Activated CD8-positive, alpha-beta memory T cell treated with anti-CD3 and anti-CD28 coated beads, Interleukin-2, amount 10 ng/mL, durations not matched to agents 7 days and 5 days (primary cell): ENCODE data around the gene TNPO3. TPM values are rescaled to one million over a fixed set of nuclear protein-coding genes. Genes with fewer than 3 reads are reported as not detected.
"Not testable (repeated sequence)": the region's sequence is repeated elsewhere in the genome, so short reads cannot be mapped to it uniquely, and the experiment has no call there.

Experiments
- ATAC-seq: fragments of 150-1000 bp; cut with Tn5 transposase; one replicate; pipeline ENCODE4 v1.10.0; 2021; ENCODE audit warnings: moderate library complexity
- CTCF ChIA-PET: fragments of 350-600 bp; sonication (Branson Sonifier 250); formaldehyde crosslinking; loops from one replicate; lab custom pipeline; 2021; ENCODE audit warnings: antibody characterized with exemption; lab: Charles Lee
- DNase-seq: peaks from one replicate; pipeline ENCODE4 v3.0.0-alpha.2; 2020
- H3K27ac Mint-ChIP-seq: one replicate; pipeline ENCODE4 v1.8.0; 2021; ENCODE audit warnings: mild to moderate bottlenecking, mixed read lengths
- H3K27me3 Mint-ChIP-seq: one replicate; pipeline ENCODE4 v1.8.0; 2021; ENCODE audit warnings: mixed read lengths
- H3K36me3 Mint-ChIP-seq: one replicate; pipeline ENCODE4 v1.8.0; 2021; ENCODE audit warnings: mild to moderate bottlenecking, mixed read lengths
- H3K4me1 Mint-ChIP-seq: one replicate; pipeline ENCODE4 v1.8.0; 2021; ENCODE audit warnings: mixed read lengths
- H3K4me3 Mint-ChIP-seq: one replicate; pipeline ENCODE4 v1.8.0; 2021; ENCODE audit warnings: mild to moderate bottlenecking, moderate library complexity, mixed read lengths
- H3K9me3 Mint-ChIP-seq: one replicate; pipeline ENCODE4 v1.8.0; 2022; ENCODE audit warnings: low read depth, mixed read lengths
- total RNA-seq, 2 experiments: library from RNA; stranded (reverse); gene quantifications; one replicate each; pipeline ENCODE4 v1.2.3, GENCODE V29; 2021

Gene TNPO3
- total RNA-seq, 2 experiments from 2014 or later: 51.9 to 55.8 TPM

DNA sequence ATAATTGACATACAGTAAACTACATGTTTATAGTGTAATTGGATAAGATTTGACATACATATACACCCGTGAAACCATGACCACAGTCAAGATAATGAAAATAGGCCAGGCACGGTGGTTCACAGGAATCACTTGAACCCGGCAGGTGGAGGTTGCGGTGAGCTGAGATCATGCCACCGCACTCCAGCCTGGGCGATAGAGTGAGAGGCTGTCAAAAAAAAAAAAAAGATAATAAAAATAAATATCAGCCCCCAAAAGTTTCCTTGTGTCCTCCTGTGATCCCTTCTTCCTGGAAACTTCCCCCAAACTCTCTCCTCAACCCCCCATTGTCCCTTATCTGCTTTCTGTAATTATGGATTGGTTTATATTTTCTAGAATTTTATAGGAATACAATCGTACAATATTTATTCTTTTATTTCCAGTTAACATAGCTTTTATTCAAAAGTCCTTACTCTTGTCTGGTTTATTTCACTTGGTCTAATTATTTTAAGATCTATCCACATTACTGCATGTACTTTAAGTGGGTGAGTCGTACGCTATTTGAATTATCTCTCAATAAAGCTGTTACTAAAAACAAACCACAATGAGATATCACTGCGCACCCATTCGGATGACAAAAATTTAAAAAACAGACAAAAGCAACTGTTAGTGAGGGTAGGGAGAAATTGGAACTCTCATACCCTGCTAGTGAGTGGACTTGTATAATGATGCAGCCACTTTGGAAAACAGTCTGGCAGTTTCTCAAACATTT is 30.1 kb upstream of the TNPO3 start:
- H3K4me3 Mint-ChIP-seq: no peak overlapping the region
- no peak for ATAC-seq
- no peak for DNase-seq
- no peaks in the 10 kb centered on the region for H3K9me3 Mint-ChIP-seq
- H3K27me3 Mint-ChIP-seq: peaks cover 7% of the 10 kb centered on the region
- H3K27ac Mint-ChIP-seq: no peak overlapping the region
- no peaks in the 10 kb centered on the region for H3K36me3 Mint-ChIP-seq
- peaks cover 11% of the 10 kb centered on the region for H3K4me1 Mint-ChIP-seq
- CTCF ChIA-PET: interaction anchor here (1.4 kb wide), 1 partner anchor 201 kb away, joined by 4 read pairs; no protein-coding TSS in a partner anchor

DNA sequence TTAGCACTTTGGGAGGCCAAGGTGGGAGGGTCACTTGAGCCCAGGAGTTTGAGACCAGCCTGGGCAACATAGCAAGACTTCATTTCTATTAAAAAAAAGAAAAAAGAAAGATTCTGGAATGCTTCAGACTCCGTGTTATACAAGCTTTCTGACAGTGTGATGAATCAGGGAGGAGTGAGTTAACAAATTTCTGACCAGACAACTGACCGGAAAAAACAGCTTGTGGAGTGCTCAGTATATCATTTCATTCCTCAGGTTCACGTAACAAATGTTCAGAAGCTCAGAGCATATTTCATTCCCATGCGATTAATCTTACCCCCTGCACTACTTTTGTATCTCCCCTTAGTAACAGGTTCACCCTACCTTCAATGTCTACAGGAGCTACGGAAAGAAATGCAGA is 28.6 kb upstream of the TNPO3 start:
- Mint-ChIP-seq H3K4me3 (no peak overlapping the region), H3K4me1 (no peaks in the 10 kb centered on the region), H3K27ac (no peak overlapping the region), H3K36me3 (no peaks in the 10 kb centered on the region), H3K27me3 (peaks cover 16% of the 10 kb centered on the region), H3K9me3 (no peaks in the 10 kb centered on the region)
- no peak for DNase-seq
- CTCF ChIA-PET: interaction anchor here (0.7 to 1.7 kb wide), 2 partner anchors 8 to 155 kb away, joined by 3 to 5 read pairs; no protein-coding TSS in a partner anchor
- ATAC-seq: no peak

DNA sequence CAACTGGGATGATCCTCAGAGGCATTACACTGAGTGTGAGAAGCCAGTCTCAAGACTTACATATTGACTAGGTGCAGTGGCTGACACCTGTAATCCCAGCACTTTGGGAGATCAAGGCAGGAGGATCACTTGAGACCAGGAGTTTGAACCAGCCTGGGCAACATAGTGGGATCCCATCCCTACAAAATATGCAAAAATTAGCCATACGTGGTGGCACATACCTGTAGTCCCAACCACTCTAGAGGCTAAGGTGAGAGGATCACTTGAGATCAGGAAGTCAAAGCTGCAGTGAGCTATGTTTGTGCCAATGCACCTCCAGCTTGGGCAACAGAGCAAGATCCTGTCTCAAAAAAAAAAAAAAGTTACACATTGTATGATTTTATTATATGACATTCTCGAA is 23.5 kb upstream of the TNPO3 start:
- H3K36me3 Mint-ChIP-seq: no peaks in the 10 kb centered on the region

DNA sequence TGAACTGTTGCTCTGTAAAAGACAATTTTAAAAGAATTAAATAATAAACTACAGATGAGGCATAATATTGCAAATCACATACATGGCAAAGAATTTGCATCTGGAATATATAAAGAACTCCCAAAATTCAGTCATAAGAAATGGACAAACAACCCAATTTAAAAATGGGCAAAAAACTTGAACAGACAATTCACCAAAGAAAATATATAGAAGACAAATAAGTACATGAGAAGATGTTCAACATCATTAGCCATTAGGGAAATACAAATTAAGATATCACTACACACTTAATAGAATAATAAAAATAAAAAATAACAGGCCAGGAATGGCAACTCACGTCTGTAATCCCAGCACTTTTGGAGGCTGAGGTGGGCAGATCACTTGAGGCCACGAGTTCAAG is 22.0 kb upstream of the TNPO3 start:
- Mint-ChIP-seq H3K4me1 (peaks cover 15% of the 10 kb centered on the region), H3K4me3 (no peak overlapping the region), H3K36me3 (no peaks in the 10 kb centered on the region), H3K27ac (no peak overlapping the region), H3K9me3 (no peaks in the 10 kb centered on the region), H3K27me3 (peaks cover 16% of the 10 kb centered on the region)
- DNase-seq: no peak
- CTCF ChIA-PET: no interaction called here
- ATAC-seq: no peak

More for the DNA sequence above, 23.5 kb upstream of the TNPO3 start:
- Mint-ChIP-seq H3K27ac (no peak overlapping the region), H3K4me3 (no peak overlapping the region), H3K9me3 (no peaks in the 10 kb centered on the region), H3K4me1 (peaks cover 2% of the 10 kb centered on the region), H3K27me3 (peaks cover 16% of the 10 kb centered on the region)
- DNase-seq: no peak
- CTCF ChIA-PET: no interaction called here
- ATAC-seq: no peak

DNA sequence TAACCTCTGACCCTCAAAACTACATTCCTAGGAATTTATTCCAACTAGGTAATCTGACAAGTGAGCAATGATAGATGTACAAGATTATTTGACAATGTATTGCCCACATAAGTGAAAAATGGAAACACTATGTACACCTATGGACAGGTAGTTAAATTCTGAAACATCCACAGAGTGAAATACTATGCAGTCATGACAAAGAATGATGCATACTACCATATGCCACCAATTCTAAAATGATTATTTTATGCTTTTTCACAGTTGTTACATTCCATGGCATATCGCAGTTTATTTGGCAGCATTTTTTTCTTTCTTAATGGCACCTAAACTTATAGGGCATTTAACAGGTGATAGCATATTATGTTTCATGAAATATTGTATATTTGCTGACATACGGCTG is 20.1 kb upstream of the TNPO3 start:
- Mint-ChIP-seq H3K9me3 (no peaks in the 10 kb centered on the region), H3K27me3 (peaks cover 14% of the 10 kb centered on the region), H3K4me3 (no peak overlapping the region), H3K27ac (no peak overlapping the region), H3K36me3 (no peaks in the 10 kb centered on the region), H3K4me1 (peaks cover 19% of the 10 kb centered on the region)
- CTCF ChIA-PET: no interaction called here
- DNase-seq: no peak
- no peak for ATAC-seq

DNA sequence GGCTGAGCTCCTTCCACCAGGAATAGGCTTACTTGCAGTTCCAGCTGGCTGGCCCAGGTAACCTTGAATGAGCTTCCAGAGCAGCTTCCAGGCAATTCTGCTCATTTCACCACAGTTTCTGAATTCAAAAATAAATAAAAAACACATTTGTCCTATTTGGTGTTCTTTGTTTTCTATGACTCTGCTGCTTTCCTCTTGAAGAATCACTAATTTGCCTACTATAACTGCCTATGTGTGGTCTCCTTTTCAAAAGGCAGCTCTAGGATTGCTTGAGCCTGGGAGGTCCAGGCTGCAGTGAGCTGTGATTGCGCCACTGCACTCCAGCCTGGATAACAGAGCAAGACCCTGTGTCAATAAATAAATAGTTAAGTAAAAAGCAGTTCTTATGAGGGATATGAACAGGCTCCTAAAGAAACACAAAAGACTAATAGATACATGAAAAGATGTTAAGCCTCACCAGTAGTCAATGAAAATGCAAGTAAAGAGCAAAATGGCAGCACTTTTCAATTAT is 19.5 kb upstream of the TNPO3 start:
- Mint-ChIP-seq H3K36me3 (no peaks in the 10 kb centered on the region), H3K4me3 (no peak overlapping the region)
- CTCF ChIA-PET: interaction anchor here (1.3 kb wide), 1 partner anchor 18 kb away, joined by 9 read pairs; no protein-coding TSS in a partner anchor

GRCh38 chr7:129073738-129074137 is 18.8 kb upstream of the TNPO3 start:
- peaks cover 6% of the 10 kb centered on the region for H3K27me3 Mint-ChIP-seq
- CTCF ChIA-PET: interaction anchor here (1.3 kb wide), 1 partner anchor 18 kb away, joined by 9 read pairs; no protein-coding TSS in a partner anchor
- H3K36me3 Mint-ChIP-seq: no peaks in the 10 kb centered on the region
- no peaks in the 10 kb centered on the region for H3K9me3 Mint-ChIP-seq
- H3K27ac Mint-ChIP-seq: no peak overlapping the region
- H3K4me1 Mint-ChIP-seq: peaks cover 29% of the 10 kb centered on the region
- ATAC-seq (no peak), DNase-seq (no peak)
- no peak overlapping the region for H3K4me3 Mint-ChIP-seq

More for the DNA sequence above, 19.5 kb upstream of the TNPO3 start:
- ATAC-seq: no peak
- no peak for DNase-seq
- Mint-ChIP-seq H3K9me3 (no peaks in the 10 kb centered on the region), H3K27ac (no peak overlapping the region), H3K27me3 (peaks cover 9% of the 10 kb centered on the region), H3K4me1 (peaks cover 23% of the 10 kb centered on the region)

DNA sequence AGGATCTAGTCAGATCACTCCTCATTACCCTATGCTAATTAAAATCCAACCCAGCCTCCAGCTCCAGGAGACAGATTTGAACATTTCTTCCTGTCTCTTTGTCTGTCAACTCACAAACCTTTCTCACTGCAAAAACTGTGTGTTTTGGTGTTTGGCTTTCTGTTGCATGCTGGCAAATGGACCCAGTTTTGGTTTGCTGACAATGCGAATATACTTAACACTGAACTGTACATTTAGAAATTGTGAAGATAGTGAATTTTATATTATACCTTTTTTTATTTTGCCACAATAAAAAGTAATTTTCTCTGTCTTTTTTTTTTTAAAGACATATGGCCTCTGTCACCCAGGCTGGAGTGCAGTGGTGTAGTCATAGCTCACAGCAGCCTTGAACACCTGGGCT is 18.3 kb upstream of the TNPO3 start:
- ATAC-seq: peak; percentile 18
- H3K36me3 Mint-ChIP-seq: no peaks in the 10 kb centered on the region
- CTCF ChIA-PET: interaction anchor here (1.3 kb wide), 1 partner anchor 19 kb away, joined by 9 read pairs; no protein-coding TSS in a partner anchor
- no peak overlapping the region for H3K4me3 Mint-ChIP-seq
- H3K27me3 Mint-ChIP-seq: peaks cover 5% of the 10 kb centered on the region
- H3K9me3 Mint-ChIP-seq: no peaks in the 10 kb centered on the region
- peaks cover 29% of the 10 kb centered on the region for H3K4me1 Mint-ChIP-seq
- H3K27ac Mint-ChIP-seq: peak overlapping the region; percentile 13
- DNase-seq: no peak

DNA sequence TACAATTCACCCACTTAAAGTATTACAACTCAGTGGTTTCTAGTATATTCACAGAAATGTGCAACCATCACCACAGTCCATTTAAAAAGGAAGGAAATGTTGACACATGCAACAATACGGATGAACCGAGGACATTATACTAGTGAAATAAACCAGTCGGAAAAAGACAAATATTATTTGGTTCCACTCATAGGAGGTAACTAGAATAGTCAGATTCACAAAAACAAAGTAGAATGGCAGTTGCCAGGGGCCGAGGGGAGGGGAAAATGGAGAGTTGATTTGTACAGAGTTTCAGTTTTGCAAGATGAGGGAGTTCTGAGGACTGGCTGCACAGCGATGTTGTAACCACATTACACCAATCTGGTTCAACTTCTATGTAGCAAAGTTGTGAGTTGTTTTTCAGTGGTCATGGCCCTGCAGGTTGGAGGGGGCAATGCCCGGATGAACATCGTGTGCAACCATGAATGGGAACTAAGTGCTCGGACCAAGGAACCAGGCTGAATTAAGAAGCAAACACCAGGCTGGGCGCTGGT is 17.6 kb upstream of the TNPO3 start:
- ATAC-seq (peak; percentile 79), DNase-seq (peak; percentile 58)
- H3K27ac Mint-ChIP-seq: peak overlapping the region; percentile 80
- no peaks in the 10 kb centered on the region for H3K36me3 Mint-ChIP-seq
- no peaks in the 10 kb centered on the region for H3K9me3 Mint-ChIP-seq
- H3K4me3 Mint-ChIP-seq: peak overlapping the region; percentile 36
- peaks cover 29% of the 10 kb centered on the region for H3K4me1 Mint-ChIP-seq
- CTCF ChIA-PET: no interaction called here
- H3K27me3 Mint-ChIP-seq: peaks cover 8% of the 10 kb centered on the region

DNA sequence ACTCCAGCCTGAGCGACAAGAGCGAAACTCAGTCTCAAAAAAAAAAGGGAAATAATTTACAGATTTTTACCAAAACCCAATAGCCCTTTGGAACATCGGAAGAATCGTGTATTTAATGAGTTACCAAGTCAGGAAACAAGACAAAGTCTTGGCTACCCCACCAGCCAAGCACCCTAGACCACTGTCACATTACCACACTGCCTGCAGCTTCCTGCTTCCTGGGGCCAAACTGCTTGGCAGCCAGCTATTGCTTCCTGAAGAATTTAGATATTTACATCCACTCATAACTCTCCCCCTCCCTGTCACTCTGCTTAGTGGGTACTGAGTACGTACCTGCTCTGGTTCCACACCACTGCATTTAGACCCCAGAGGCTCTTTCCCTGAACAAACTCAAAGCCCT is 14.1 kb upstream of the TNPO3 start:
- H3K36me3 Mint-ChIP-seq: no peaks in the 10 kb centered on the region
- peaks cover 24% of the 10 kb centered on the region for H3K27me3 Mint-ChIP-seq
- no peak for DNase-seq
- CTCF ChIA-PET: interaction anchor here (0.5 to 2.0 kb wide), 2 partner anchors 22 to 1023 kb away, joined by 3 to 7 read pairs; no protein-coding TSS in a partner anchor
- no peak overlapping the region for H3K27ac Mint-ChIP-seq
- H3K4me1 Mint-ChIP-seq: peaks cover 28% of the 10 kb centered on the region
- H3K4me3 Mint-ChIP-seq: no peak overlapping the region
- ATAC-seq: no peak
- H3K9me3 Mint-ChIP-seq: no peaks in the 10 kb centered on the region

DNA sequence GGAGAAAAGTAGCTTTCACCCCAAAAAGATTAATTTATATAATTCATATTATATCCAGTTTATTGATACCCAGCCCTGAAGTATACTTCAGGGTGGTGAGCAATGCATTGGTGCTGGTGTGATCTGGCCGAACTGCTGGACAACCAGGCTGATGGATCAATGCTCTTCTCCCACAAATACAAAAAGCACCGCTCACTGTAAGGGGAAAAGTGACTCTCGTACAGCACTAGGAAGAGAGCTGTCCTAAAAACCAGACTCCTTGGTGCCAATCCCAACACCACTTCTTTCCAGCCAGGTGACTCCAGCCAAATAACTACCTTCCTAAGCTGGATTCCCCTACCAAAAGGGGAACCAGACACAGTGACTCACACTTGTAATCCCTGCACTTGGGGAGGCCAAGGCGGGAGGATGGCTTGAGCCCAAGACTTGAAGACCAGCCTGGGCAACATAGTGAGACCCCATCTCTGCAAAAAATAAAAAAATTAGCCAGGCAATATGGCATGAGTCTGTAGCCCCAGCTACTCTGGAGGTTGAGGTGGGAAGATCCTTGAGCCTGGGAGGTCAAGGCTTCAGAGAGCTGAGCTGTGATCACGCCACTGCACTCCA is 13.1 kb upstream of the TNPO3 start:
- peaks cover 22% of the 10 kb centered on the region for H3K27me3 Mint-ChIP-seq
- no peaks in the 10 kb centered on the region for H3K9me3 Mint-ChIP-seq
- peaks cover 26% of the 10 kb centered on the region for H3K4me1 Mint-ChIP-seq
- no peak overlapping the region for H3K27ac Mint-ChIP-seq
- H3K4me3 Mint-ChIP-seq: no peak overlapping the region
- H3K36me3 Mint-ChIP-seq: peaks cover 1% of the 10 kb centered on the region
- CTCF ChIA-PET: interaction anchor here (1.2 to 2.0 kb wide), 2 partner anchors 23 to 27 kb away, joined by 3 to 7 read pairs; no protein-coding TSS in a partner anchor
- ATAC-seq (no peak), DNase-seq (no peak)

DNA sequence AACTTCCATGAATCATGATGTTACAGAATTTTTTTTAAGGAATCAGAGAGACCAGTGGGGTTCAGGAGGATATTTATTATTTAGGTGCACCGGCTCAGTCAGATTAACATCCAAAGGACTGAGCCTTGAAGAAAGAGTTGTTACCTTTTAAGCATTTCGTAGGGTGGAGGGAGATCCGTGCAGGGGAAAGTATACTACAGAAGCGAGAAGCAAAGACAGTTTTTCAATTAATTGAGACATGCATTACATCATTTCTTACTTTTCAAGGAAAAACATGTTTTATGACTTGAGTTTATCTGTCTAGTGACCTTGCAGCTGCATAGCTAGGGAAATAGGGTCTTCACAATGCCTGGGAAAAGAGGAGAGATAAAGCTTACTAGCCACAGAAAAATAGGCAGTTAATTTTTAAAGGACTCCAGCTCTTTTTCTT is 12.2 kb upstream of the TNPO3 start:
- H3K9me3 Mint-ChIP-seq, ATAC-seq, H3K36me3 Mint-ChIP-seq, H3K27ac Mint-ChIP-seq, DNase-seq, H3K4me3 Mint-ChIP-seq: not testable (repeated sequence)
- Mint-ChIP-seq H3K27me3 (peaks cover 22% of the 10 kb centered on the region), H3K4me1 (peaks cover 17% of the 10 kb centered on the region)
- CTCF ChIA-PET: interaction anchor here (1.2 to 1.9 kb wide), 2 partner anchors 12 to 28 kb away, joined by 3 to 6 read pairs; partner anchors contain the start of gene TNPO3
